A673 (cell line): ENCODE measurements around the gene YWHAQ. TPM values are rescaled to one million over a fixed set of nuclear protein-coding genes. Genes with fewer than 3 reads are reported as not detected.

Experiments
- BruUV-seq: library from RNA; stranded (reverse); fragments of 400-500 nt; replicated peaks from 2 replicates; lab custom pipeline; 2021; lab: Mats Ljungman, UMichigan
- CTCF ChIA-PET: fragments of 300-600 bp; sonication (Branson Sonifier 250); formaldehyde crosslinking; loops from one replicate; lab custom pipeline; 2022; ENCODE audit warnings: antibody characterized with exemption; lab: Charles Lee
- POLR2A ChIA-PET: fragments of 300-600 bp; sonication (Branson Sonifier 250); formaldehyde crosslinking; loops from one replicate; lab custom pipeline; 2022; ENCODE audit warnings: antibody characterized with exemption; ENCODE audit not compliant: low non-redundant PET; lab: Charles Lee
- DNase-seq: peaks from one replicate; pipeline ENCODE4 v3.0.0-alpha.2; 2015; ENCODE audit warnings: low spot score
- H3K27ac ChIP-seq: fragments of 200-600 bp; sonication (generic); 2 replicates; pipeline ENCODE4 v1.5.1; 2016; ENCODE audit warnings: mixed run types, low read depth, mild to moderate bottlenecking, mixed read lengths, antibody characterized with exemption, low read length; ENCODE audit not compliant: poor library complexity, severe bottlenecking
- H3K27me3 ChIP-seq: fragments of 200-600 bp; sonication (generic); replicated peaks from 2 replicates; pipeline ENCODE4 v1.6.1; 2017; ENCODE audit warnings: mixed run types, low read depth, mild to moderate bottlenecking, mixed read lengths, antibody characterized with exemption, low read length; ENCODE audit not compliant: insufficient read depth, poor library complexity
- H3K36me3 ChIP-seq: fragments of 200-600 bp; sonication (generic); 2 replicates; pipeline ENCODE4 v1.6.1; 2016; ENCODE audit warnings: mixed run types, mild to moderate bottlenecking, mixed read lengths, antibody characterized with exemption, low read length; ENCODE audit not compliant: insufficient read depth, poor library complexity, severe bottlenecking
- H3K4me1 ChIP-seq: fragments of 200-600 bp; sonication (generic); 2 replicates; pipeline ENCODE4 v1.6.1; 2017; ENCODE audit warnings: mixed run types, mild to moderate bottlenecking, mixed read lengths, antibody characterized with exemption, low read length; ENCODE audit not compliant: insufficient read depth, poor library complexity, severe bottlenecking
- H3K4me3 ChIP-seq: fragments of 200-600 bp; sonication (generic); 2 replicates; pipeline ENCODE4 v1.5.1; 2016; ENCODE audit warnings: low read depth, mixed run types, mild to moderate bottlenecking, mixed read lengths, low read length; ENCODE audit not compliant: poor library complexity, severe bottlenecking
- H3K9me3 ChIP-seq: fragments of 200-600 bp; sonication (generic); 2 replicates; pipeline ENCODE4 v1.6.1; 2016; ENCODE audit warnings: mixed run types, low read depth, mild to moderate bottlenecking, mixed read lengths, antibody characterized with exemption, low read length; ENCODE audit not compliant: poor library complexity, severe bottlenecking
- EZH2 ChIP-seq: fragments of 200-600 bp; sonication (generic); IDR thresholded peaks from 2 replicates; pipeline ENCODE4 v1.6.1; 2017; ENCODE audit warnings: borderline replicate concordance, low read depth, mild to moderate bottlenecking, mixed read lengths, antibody characterized with exemption, low read length; ENCODE audit not compliant: poor library complexity, severe bottlenecking
- intact Hi-C: fragments of 100-400 bp; cut with micrococcal nuclease; formaldehyde crosslinking; loops from one replicate; pipeline ENCODE4 v1.10.0; 2022; ENCODE audit not compliant: unreplicated experiment
- total RNA-seq: library from RNA; stranded (reverse); gene quantifications from 2 replicates; pipeline ENCODE4 v1.2.3, GENCODE V29; 2021
- TF ChIP-seq, protein P1 (sequence below): fragments of 300-800, 200-600 bp; sonication (generic); conservative IDR thresholded peaks from 2 replicates; pipeline ENCODE4 v1.5.1; 2017; ENCODE audit warnings: low read depth, mild to moderate bottlenecking, antibody characterized with exemption, low read length, moderate library complexity, mixed read lengths

YWHAQ gene
- total RNA-seq, 1 experiment from 2014 or later: 533 TPM

- intact Hi-C loops: no loop called here
- peaks cover 34% of the 10 kb centered on the region for H3K36me3 ChIP-seq
- peak; percentile 69 for DNase-seq
- peaks cover 33% of the 10 kb centered on the region for H3K4me1 ChIP-seq
- no TSS peak for BruUV-seq
- H3K9me3 ChIP-seq: peaks cover 10% of the 10 kb centered on the region
- TF ChIP-seq, protein P1, sequence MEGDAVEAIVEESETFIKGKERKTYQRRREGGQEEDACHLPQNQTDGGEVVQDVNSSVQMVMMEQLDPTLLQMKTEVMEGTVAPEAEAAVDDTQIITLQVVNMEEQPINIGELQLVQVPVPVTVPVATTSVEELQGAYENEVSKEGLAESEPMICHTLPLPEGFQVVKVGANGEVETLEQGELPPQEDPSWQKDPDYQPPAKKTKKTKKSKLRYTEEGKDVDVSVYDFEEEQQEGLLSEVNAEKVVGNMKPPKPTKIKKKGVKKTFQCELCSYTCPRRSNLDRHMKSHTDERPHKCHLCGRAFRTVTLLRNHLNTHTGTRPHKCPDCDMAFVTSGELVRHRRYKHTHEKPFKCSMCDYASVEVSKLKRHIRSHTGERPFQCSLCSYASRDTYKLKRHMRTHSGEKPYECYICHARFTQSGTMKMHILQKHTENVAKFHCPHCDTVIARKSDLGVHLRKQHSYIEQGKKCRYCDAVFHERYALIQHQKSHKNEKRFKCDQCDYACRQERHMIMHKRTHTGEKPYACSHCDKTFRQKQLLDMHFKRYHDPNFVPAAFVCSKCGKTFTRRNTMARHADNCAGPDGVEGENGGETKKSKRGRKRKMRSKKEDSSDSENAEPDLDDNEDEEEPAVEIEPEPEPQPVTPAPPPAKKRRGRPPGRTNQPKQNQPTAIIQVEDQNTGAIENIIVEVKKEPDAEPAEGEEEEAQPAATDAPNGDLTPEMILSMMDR: no peak
- no peak for TF ChIP-seq EZH2
- ChIA-PET CTCF (no interaction called here), POLR2A (no interaction called here)
- no peak overlapping the region for H3K4me3 ChIP-seq
- H3K27me3 ChIP-seq: no peaks in the 10 kb centered on the region
- H3K27ac ChIP-seq: peak overlapping the region; percentile 22
Measured at GRCh38 chr2:9594366-9595054, 36.3 kb downstream of the YWHAQ start.

DNA sequence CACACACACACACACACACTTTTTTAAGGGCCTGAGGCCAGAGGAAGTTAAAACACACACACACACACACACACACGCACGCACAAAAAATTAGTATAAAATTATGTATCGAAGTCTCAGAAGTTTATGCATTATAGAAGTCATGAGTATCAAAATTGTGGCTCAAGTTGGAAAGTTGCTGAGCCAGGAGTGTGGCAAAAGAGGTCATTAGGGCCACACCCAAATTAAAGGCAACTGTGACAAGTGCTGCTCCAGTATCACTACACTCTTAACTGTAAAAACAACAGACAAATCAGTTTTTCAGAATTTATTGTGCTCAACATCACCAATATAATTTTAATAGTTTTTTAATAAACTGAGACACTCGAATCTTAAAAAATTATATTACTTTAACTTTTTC lies 36.9 kb downstream of the YWHAQ start:
- Histone ChIP-seq H3K27ac (peak overlapping the region; percentile 22), H3K4me1 (peaks cover 33% of the 10 kb centered on the region), H3K9me3 (peaks cover 4% of the 10 kb centered on the region), H3K27me3 (no peaks in the 10 kb centered on the region), H3K36me3 (peaks cover 34% of the 10 kb centered on the region), H3K4me3 (no peak overlapping the region)
- intact Hi-C loops: no loop called here
- ChIA-PET POLR2A (no interaction called here), CTCF (no interaction called here)
- DNase-seq: no peak
- BruUV-seq: no TSS peak
- TF ChIP-seq EZH2: no peak
- TF ChIP-seq, protein P1: no peak

- Histone ChIP-seq H3K4me3 (no peak overlapping the region), H3K27me3 (no peaks in the 10 kb centered on the region), H3K36me3 (peaks cover 39% of the 10 kb centered on the region), H3K27ac (no peak overlapping the region), H3K4me1 (peaks cover 33% of the 10 kb centered on the region), H3K9me3 (no peaks in the 10 kb centered on the region)
- ChIA-PET CTCF (no interaction called here), POLR2A (no interaction called here)
- no TSS peak for BruUV-seq
- no peak for TF ChIP-seq EZH2
- TF ChIP-seq, protein P1: no peak
- no peak for DNase-seq
- intact Hi-C loops: no loop called here
Measured at GRCh38 chr2:9592699-9593098, 38.1 kb downstream of the YWHAQ start.
